K562 (cell line): ENCODE results near the gene FKBP3. TPM values are rescaled to one million over a fixed set of nuclear protein-coding genes. Genes with fewer than 3 reads are reported as not detected.

Experiments used
- MGA ChIP-seq: fragments of 450-650 bp; IDR thresholded peaks from 2 replicates; pipeline ENCODE4 v1.6.1; 2016; ENCODE audit warnings: mild to moderate bottlenecking, moderate library complexity
- NKRF ChIP-seq: fragments of 450-650 bp; IDR thresholded peaks from 2 replicates; pipeline ENCODE4 v1.6.1; 2016; ENCODE audit warnings: borderline replicate concordance
- SFPQ ChIP-seq: fragments of 200-400 bp; formaldehyde crosslinking; IDR thresholded peaks from 2 replicates; pipeline ENCODE4 v1.6.1; 2017; ENCODE audit warnings: mild to moderate bottlenecking, low read depth, low read length, moderate library complexity
- SREBF2 ChIP-seq: sonication (generic); formaldehyde crosslinking; IDR thresholded peaks from 2 replicates; pipeline ENCODE4 v1.4.0; 2020; ENCODE audit warnings: mild to moderate bottlenecking, missing genetic modification reagents
- polyA plus RNA-seq, 8 experiments: library from polyadenylated mRNA; depleted of rRNA in 4 of 8; stranded (reverse) in 5 of 8; unstranded in 3 of 8; fragments of >200 nt; fragmentation: Nextera tagmentation in 2 of 8; fragmentation: Illumina TruSeq in 1 of 8; extraction: Ambion mirVana in 2 of 8; extraction: Trizol in 1 of 8; gene quantifications; 2 replicates each; pipeline versions ENCODE4 v1.2.1 to v1.2.3, GENCODE V29; 2011 to 2014; ENCODE audit warnings: inconsistent platforms in 1 of 8, missing spikeins in 1 of 8
- total RNA-seq, 7 experiments: library from RNA; depleted of rRNA in 6 of 7; stranded (reverse); fragments of >200 nt in 6 of 7; fragmentation: Illumina TruSeq in 2 of 7; extraction: Trizol in 2 of 7; gene quantifications; 2 replicates each; pipeline versions ENCODE4 v1.2.1 to v1.2.3, GENCODE V29; 2011 to 2021; ENCODE audit warnings: low replicate concordance in 1 of 7

Gene FKBP3
- total and polyA plus RNA-seq, 9 of the 15 experiments (the other 6 are each of a cell fraction or from before 2014, with no cell fraction given) = 43.6 to 107 (median 65.2) TPM

- TF ChIP-seq NKRF (no peak), SFPQ (no peak), MGA (no peak), SREBF2 (no peak)
These were observed 64.1 kb downstream of the FKBP3 start (continued) for GRCh38 chr14:45070215-45070614.
